ENCODE data around the gene IGF1R.

Gene IGF1R

GRCh38 chr15:98909968-98910885, 261.9 kb downstream of the IGF1R start:
- no peak for DNase-seq (ENCODE audit: low spot score)

- no peak for DNase-seq (ENCODE audit: low spot score)
Measured at GRCh38 chr15:98914626-98915025, 266.3 kb downstream of the IGF1R start.

- DNase-seq (ENCODE audit: low spot score), result no peak
Measured at GRCh38 chr15:98916826-98917225, 268.5 kb downstream of the IGF1R start.

GRCh38 chr15:98917417-98917816, 269.1 kb downstream of the IGF1R start:
- no peak for DNase-seq (ENCODE audit: low spot score)

GRCh38 chr15:98920091-98920880, 271.9 kb downstream of the IGF1R start:
- DNase-seq (ENCODE audit: low spot score), result no peak

- DNase-seq (ENCODE audit: low spot score), result no peak
Measured at GRCh38 chr15:98923171-98923570, 274.8 kb downstream of the IGF1R start.

GRCh38 chr15:98923579-98923978, 275.2 kb downstream of the IGF1R start:
- no peak for DNase-seq (ENCODE audit: low spot score)

GRCh38 chr15:98924401-98925049, 276.2 kb downstream of the IGF1R start:
- no peak for DNase-seq (ENCODE audit: low spot score)

GRCh38 chr15:98926236-98926635, 277.9 kb downstream of the IGF1R start:
- no peak for DNase-seq (ENCODE audit: low spot score)

- no peak for DNase-seq (ENCODE audit: low spot score)
Measured at GRCh38 chr15:98927022-98927421, 278.7 kb downstream of the IGF1R start.

- DNase-seq (ENCODE audit: low spot score), result no peak
Measured at GRCh38 chr15:98927996-98928395, 279.7 kb downstream of the IGF1R start.

- DNase-seq (ENCODE audit: low spot score), result no peak
Measured at GRCh38 chr15:98930576-98930975, 282.2 kb downstream of the IGF1R start.

GRCh38 chr15:98931004-98931403, 282.7 kb downstream of the IGF1R start:
- no peak for DNase-seq (ENCODE audit: low spot score)

- DNase-seq (ENCODE audit: low spot score), result no peak
Measured at GRCh38 chr15:98933406-98933805, 285.1 kb downstream of the IGF1R start.

- no peak for DNase-seq (ENCODE audit: low spot score)
Measured at GRCh38 chr15:98935736-98936135, 287.4 kb downstream of the IGF1R start.

- no peak for DNase-seq (ENCODE audit: low spot score)
Measured at GRCh38 chr15:98937413-98938104, 289.2 kb downstream of the IGF1R start.

GRCh38 chr15:98938105-98938417, 289.7 kb downstream of the IGF1R start:
- no peak for DNase-seq (ENCODE audit: low spot score)

GRCh38 chr15:98938799-98939198, 290.5 kb downstream of the IGF1R start:
- no peak for DNase-seq (ENCODE audit: low spot score)

GRCh38 chr15:98939311-98940080, 291.2 kb downstream of the IGF1R start:
- no peak for DNase-seq (ENCODE audit: low spot score)

GRCh38 chr15:98941595-98942255, 293.4 kb downstream of the IGF1R start:
- DNase-seq (ENCODE audit: low spot score), result no peak

- DNase-seq (ENCODE audit: low spot score), result no peak
Measured at GRCh38 chr15:98942431-98942830, 294.1 kb downstream of the IGF1R start.
